Measurements from ENCODE around the gene MORC3. TPM values are rescaled to one million over a fixed set of nuclear protein-coding genes. Genes with fewer than 3 reads are reported as not detected.

The MORC3 gene
- total and polyA plus RNA-seq, 9 of the 15 experiments (the other 6 are each of a cell fraction or from before 2014, with no cell fraction given): 12.7 to 53.7 (median 36.0) TPM

DNA sequence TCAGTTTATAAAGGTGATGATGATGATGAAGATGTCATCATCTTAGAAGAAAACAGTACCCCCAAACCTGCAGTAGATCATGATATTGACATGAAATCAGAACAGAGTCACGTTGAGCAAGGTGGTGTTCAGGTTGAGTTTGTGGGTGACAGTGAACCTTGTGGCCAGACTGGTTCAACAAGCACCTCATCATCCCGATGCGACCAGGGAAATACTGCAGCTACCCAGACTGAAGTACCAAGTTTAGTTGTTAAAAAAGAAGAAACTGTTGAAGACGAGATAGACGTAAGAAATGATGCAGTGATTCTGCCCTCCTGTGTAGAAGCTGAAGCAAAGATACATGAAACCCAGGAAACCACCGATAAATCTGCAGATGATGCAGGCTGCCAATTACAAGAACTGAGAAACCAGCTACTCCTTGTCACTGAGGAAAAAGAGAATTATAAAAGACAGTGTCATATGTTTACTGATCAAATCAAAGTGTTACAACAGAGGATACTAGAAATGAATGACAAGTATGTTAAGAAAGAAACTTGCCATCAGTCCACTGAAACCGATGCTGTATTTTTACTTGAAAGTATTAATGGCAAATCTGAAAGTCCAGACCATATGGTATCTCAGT is 49.2 kb downstream of the MORC3 start:
- no peak overlapping the region for H2AFZ ChIP-seq (ENCODE audit: low read depth, low read length)
- FAIRE-seq (no peak), DNase-seq (ENCODE audit: extremely low read depth in 1 of 4, low spot score in 3 of 4) (no peak), ATAC-seq (no peak)
- no peaks in the 10 kb centered on the region; the same call in 2 of the 3 replicates for H3K79me2 ChIP-seq (ENCODE audit: control insufficient read depth, insufficient read depth, low read length)
- no peaks in the 10 kb centered on the region for H3K4me1 ChIP-seq (replicated peaks in 1 of 2; ENCODE audit: control insufficient read depth in 2 of 2, insufficient read depth in 2 of 2, low read length in 2 of 2)
- BruUV-seq (replicated peaks): TSS peak; percentile 14
- H3K9ac ChIP-seq (ENCODE audit: insufficient read depth in 1 of 2, low read depth in 2 of 2, low read length in 2 of 2): no peak overlapping the region
- H3K4me3 ChIP-seq: no peak overlapping the region
- H3K36me3 ChIP-seq (ENCODE audit: control insufficient read depth, insufficient read depth, low read length): peaks cover 91% of the 10 kb centered on the region
- WGBS (ENCODE audit: insufficient coverage, low coverage, missing lambda C conversion rate): 85% methylated on average over 7 of the region's 7 CpGs
- intact Hi-C loops (cut with micrococcal nuclease): no loop called here
- H4K20me1 ChIP-seq (replicated peaks; ENCODE audit: control insufficient read depth, insufficient read depth, low read length): no peaks in the 10 kb centered on the region
- ChIA-PET POLR2A (interaction anchor here (0.6 to 2.1 kb wide), 4 partner anchors 9 to 138 kb away, joined by 3 to 8 read pairs (median 4); no protein-coding TSS in a partner anchor), CTCF (ENCODE audit: low intra/inter-chr PET ratio) (no interaction called here)
- H3K27me3 ChIP-seq (ENCODE audit: control insufficient read depth in 2 of 2, insufficient read depth in 2 of 2, low read length in 2 of 2): no peaks in the 10 kb centered on the region
- TF ChIP-seq, protein P1, sequence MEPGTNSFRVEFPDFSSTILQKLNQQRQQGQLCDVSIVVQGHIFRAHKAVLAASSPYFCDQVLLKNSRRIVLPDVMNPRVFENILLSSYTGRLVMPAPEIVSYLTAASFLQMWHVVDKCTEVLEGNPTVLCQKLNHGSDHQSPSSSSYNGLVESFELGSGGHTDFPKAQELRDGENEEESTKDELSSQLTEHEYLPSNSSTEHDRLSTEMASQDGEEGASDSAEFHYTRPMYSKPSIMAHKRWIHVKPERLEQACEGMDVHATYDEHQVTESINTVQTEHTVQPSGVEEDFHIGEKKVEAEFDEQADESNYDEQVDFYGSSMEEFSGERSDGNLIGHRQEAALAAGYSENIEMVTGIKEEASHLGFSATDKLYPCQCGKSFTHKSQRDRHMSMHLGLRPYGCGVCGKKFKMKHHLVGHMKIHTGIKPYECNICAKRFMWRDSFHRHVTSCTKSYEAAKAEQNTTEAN (CRISPR knock-in tag; IDR thresholded peaks at IDR 0.05): no peak
- no peak for TF ChIP-seq NFXL1 (CRISPR knock-in tag; IDR thresholded peaks at IDR 0.05)
- TF ChIP-seq, protein P2, sequence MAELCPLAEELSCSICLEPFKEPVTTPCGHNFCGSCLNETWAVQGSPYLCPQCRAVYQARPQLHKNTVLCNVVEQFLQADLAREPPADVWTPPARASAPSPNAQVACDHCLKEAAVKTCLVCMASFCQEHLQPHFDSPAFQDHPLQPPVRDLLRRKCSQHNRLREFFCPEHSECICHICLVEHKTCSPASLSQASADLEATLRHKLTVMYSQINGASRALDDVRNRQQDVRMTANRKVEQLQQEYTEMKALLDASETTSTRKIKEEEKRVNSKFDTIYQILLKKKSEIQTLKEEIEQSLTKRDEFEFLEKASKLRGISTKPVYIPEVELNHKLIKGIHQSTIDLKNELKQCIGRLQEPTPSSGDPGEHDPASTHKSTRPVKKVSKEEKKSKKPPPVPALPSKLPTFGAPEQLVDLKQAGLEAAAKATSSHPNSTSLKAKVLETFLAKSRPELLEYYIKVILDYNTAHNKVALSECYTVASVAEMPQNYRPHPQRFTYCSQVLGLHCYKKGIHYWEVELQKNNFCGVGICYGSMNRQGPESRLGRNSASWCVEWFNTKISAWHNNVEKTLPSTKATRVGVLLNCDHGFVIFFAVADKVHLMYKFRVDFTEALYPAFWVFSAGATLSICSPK (IDR thresholded peaks at IDR 0.05; ENCODE audit: borderline replicate concordance): no peak
- no peak for TF ChIP-seq KDM5B (IDR thresholded peaks at IDR 0.05; ENCODE audit: insufficient replicate concordance, low read depth, low read length)
- no peak for TF ChIP-seq ZNF79 (CRISPR knock-in tag; IDR thresholded peaks at IDR 0.05; ENCODE audit: low read depth)
- TF ChIP-seq, protein P3, sequence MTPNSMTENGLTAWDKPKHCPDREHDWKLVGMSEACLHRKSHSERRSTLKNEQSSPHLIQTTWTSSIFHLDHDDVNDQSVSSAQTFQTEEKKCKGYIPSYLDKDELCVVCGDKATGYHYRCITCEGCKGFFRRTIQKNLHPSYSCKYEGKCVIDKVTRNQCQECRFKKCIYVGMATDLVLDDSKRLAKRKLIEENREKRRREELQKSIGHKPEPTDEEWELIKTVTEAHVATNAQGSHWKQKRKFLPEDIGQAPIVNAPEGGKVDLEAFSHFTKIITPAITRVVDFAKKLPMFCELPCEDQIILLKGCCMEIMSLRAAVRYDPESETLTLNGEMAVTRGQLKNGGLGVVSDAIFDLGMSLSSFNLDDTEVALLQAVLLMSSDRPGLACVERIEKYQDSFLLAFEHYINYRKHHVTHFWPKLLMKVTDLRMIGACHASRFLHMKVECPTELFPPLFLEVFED (CRISPR knock-in tag; conservative IDR thresholded peaks at IDR 0.05): no peak
- TF ChIP-seq ZNF175 (CRISPR knock-in tag; IDR thresholded peaks at IDR 0.05; ENCODE audit: low read depth): no peak
- no peak overlapping the region for H3K27ac ChIP-seq (ENCODE audit: extremely low read depth, low read depth, low read length)
- H3K9me3 ChIP-seq (replicated peaks; ENCODE audit: control insufficient read depth, insufficient read depth, low read depth, low read length): no peaks in the 10 kb centered on the region
- H3K4me2 ChIP-seq (ENCODE audit: insufficient read depth, low read length): no peak overlapping the region
- in situ Hi-C loops (cut with MboI): no loop called here
- H3K9me1 ChIP-seq (ENCODE audit: control insufficient read depth, insufficient read depth, low read length): no peaks in the 10 kb centered on the region
